GM23338 (cell line): ENCODE measurements around the gene CMPK1. TPM values are rescaled to one million over a fixed set of nuclear protein-coding genes. Genes with fewer than 3 reads are reported as not detected.

Experiments
- ATAC-seq: fragments of 200-7000 bp; cut with Tn5 transposase; 3 replicates; pipeline ENCODE4 v1.9.1; 2020
- DNase-seq: peaks from one replicate; pipeline ENCODE4 v3.0.0-alpha.2; 2015; ENCODE audit warnings: low spot score
- H2AFZ ChIP-seq: fragments of 200-600 bp; sonication (generic); 2 replicates; pipeline ENCODE4 v1.8.0; 2016; ENCODE audit warnings: antibody characterized with exemption, mild to moderate bottlenecking, moderate library complexity
- H3F3A ChIP-seq: fragments of 200-600 bp; sonication (generic); replicated peaks from 2 replicates; pipeline ENCODE4 v1.8.0; 2017; ENCODE audit warnings: antibody characterized with exemption, mixed run types, low read depth
- H3K27ac ChIP-seq: fragments of 200-600 bp; sonication (generic); 2 replicates; pipeline ENCODE4 v1.6.1; 2016; ENCODE audit warnings: low read depth
- H3K27me3 ChIP-seq: fragments of 200-600 bp; sonication (generic); 2 replicates; pipeline ENCODE4 v1.8.0; 2016; ENCODE audit warnings: mild to moderate bottlenecking, mixed run types, moderate library complexity; ENCODE audit not compliant: insufficient read depth
- H3K36me3 ChIP-seq: fragments of 200-600 bp; sonication (generic); 2 replicates; pipeline ENCODE4 v1.8.0; 2016; ENCODE audit warnings: mild to moderate bottlenecking; ENCODE audit not compliant: insufficient read depth
- H3K4me1 ChIP-seq: fragments of 200-600 bp; sonication (generic); 2 replicates; pipeline ENCODE4 v1.8.0; 2016; ENCODE audit warnings: mild to moderate bottlenecking, moderate library complexity; ENCODE audit not compliant: insufficient read depth
- H3K4me2 ChIP-seq: fragments of 200-600 bp; sonication (generic); 2 replicates; pipeline ENCODE4 v1.7.1; 2017; ENCODE audit warnings: mixed run types
- H3K4me3 ChIP-seq: fragments of 200-600 bp; sonication (generic); 2 replicates; pipeline ENCODE4 v1.6.1; 2016; ENCODE audit warnings: mixed run types
- H3K79me2 ChIP-seq: fragments of 200-600 bp; sonication (generic); replicated peaks from 2 replicates; pipeline ENCODE4 v1.8.0; 2017; ENCODE audit warnings: mild to moderate bottlenecking; ENCODE audit not compliant: insufficient read depth
- H3K9me2 ChIP-seq: fragments of 200-600 bp; sonication (generic); 2 replicates; pipeline ENCODE4 v1.8.0; 2017; ENCODE audit not compliant: insufficient read depth
- H4K20me1 ChIP-seq: fragments of 200-600 bp; sonication (generic); replicated peaks from 2 replicates; pipeline ENCODE4 v1.8.0; 2017; ENCODE audit warnings: mild to moderate bottlenecking; ENCODE audit not compliant: insufficient read depth
- H3K27ac Mint-ChIP-seq: 2 replicates; pipeline ENCODE4 v1.8.0; 2020; ENCODE audit warnings: inconsistent platforms, mild to moderate bottlenecking, moderate library complexity, mixed read lengths
- H3K27me3 Mint-ChIP-seq: 3 replicates; pipeline ENCODE4 v1.8.0; 2022; ENCODE audit warnings: low read depth, mild to moderate bottlenecking, moderate library complexity, mixed read lengths, inconsistent platforms; ENCODE audit not compliant: insufficient read depth, poor library complexity
- H3K36me3 Mint-ChIP-seq: 3 replicates; pipeline ENCODE4 v1.8.0; 2021; ENCODE audit warnings: low read depth, mild to moderate bottlenecking, inconsistent platforms, moderate library complexity, mixed read lengths
- H3K4me1 Mint-ChIP-seq: 3 replicates; pipeline ENCODE4 v1.8.0; 2020; ENCODE audit warnings: mild to moderate bottlenecking, inconsistent platforms, mixed read lengths
- H3K4me3 Mint-ChIP-seq: 3 replicates; pipeline ENCODE4 v1.8.0; 2021; ENCODE audit warnings: moderate library complexity, mild to moderate bottlenecking, inconsistent platforms, mixed read lengths
- H3K9me3 Mint-ChIP-seq: 3 replicates; pipeline ENCODE4 v1.8.0; 2020; ENCODE audit warnings: moderate library complexity, mild to moderate bottlenecking, inconsistent platforms, mixed read lengths
- CREB1 ChIP-seq: fragments of 250-450 bp; sonication (Bioruptor Pico); IDR thresholded peaks from 2 replicates; pipeline ENCODE4 v1.5.0; 2020; ENCODE audit warnings: low read depth, mild to moderate bottlenecking, moderate library complexity
- EZH2 ChIP-seq: fragments of 200-600 bp; sonication (generic); IDR thresholded peaks from one replicate; pipeline ENCODE4 v1.8.0; 2017; ENCODE audit warnings: antibody characterized with exemption, mild to moderate bottlenecking, low read depth; ENCODE audit not compliant: unreplicated experiment
- EZH2phosphoT487 ChIP-seq: fragments of 200-600 bp; sonication (generic); IDR thresholded peaks from one replicate; pipeline ENCODE4 v1.8.1; 2018; ENCODE audit warnings: antibody characterized with exemption; ENCODE audit not compliant: unreplicated experiment
- JUNB ChIP-seq: IDR thresholded peaks from one replicate; pipeline ENCODE4 v1.6.1; 2016; ENCODE audit warnings: antibody characterized with exemption; ENCODE audit not compliant: unreplicated experiment
- NANOG ChIP-seq: IDR thresholded peaks from 2 replicates; pipeline ENCODE4 v1.6.1; 2016; ENCODE audit warnings: antibody characterized with exemption, borderline replicate concordance
- POLR2AphosphoS5 ChIP-seq: IDR thresholded peaks from 2 replicates; pipeline ENCODE4 v1.6.1; 2016; ENCODE audit warnings: antibody characterized with exemption, low read depth
- STAT1 ChIP-seq: IDR thresholded peaks from one replicate; pipeline ENCODE4 v1.6.1; 2016; ENCODE audit warnings: antibody characterized with exemption; ENCODE audit not compliant: unreplicated experiment
- ZNF114 ChIP-seq: fragments of 250-450 bp; sonication (Bioruptor Pico); IDR thresholded peaks from 2 replicates; pipeline ENCODE4 v1.5.0; 2020; ENCODE audit warnings: mild to moderate bottlenecking, moderate library complexity
- ZNF331 ChIP-seq: fragments of 250-450 bp; sonication (Bioruptor Pico); IDR thresholded peaks from 2 replicates; pipeline ENCODE4 v1.5.0; 2020; ENCODE audit warnings: low read depth, mild to moderate bottlenecking, moderate library complexity
- ZNF462 ChIP-seq: fragments of 250-450 bp; sonication (Bioruptor Pico); IDR thresholded peaks from 2 replicates; pipeline ENCODE4 v1.5.0; 2020; ENCODE audit warnings: mild to moderate bottlenecking, moderate library complexity
- polyA plus RNA-seq: library from polyadenylated mRNA; unstranded; fragments of >200 nt; fragmentation: Nextera tagmentation; extraction: Ambion mirVana; gene quantifications from 2 replicates; pipeline ENCODE4 v1.2.1, GENCODE V29; 2016
- total RNA-seq: library from RNA; depleted of rRNA; stranded (reverse); fragments of >200 nt; shearing (Covaris generic); gene quantifications from 2 replicates; pipeline ENCODE4 v1.2.3, GENCODE V29; 2014
- TF ChIP-seq, protein P1 (sequence below), 2 experiments: fragments of 200-600 bp in 1 of 2; sonication (generic) in 1 of 2; conservative IDR thresholded peaks; 2 replicates each; pipeline versions ENCODE4 v1.5.1 to v1.6.1; 2016 to 2017; ENCODE audit warnings: antibody characterized with exemption in 2 of 2, low read depth in 2 of 2, mild to moderate bottlenecking in 2 of 2, moderate library complexity in 1 of 2
- TF ChIP-seq, protein P2 (sequence below): IDR thresholded peaks from 2 replicates; pipeline ENCODE4 v1.6.1; 2016; ENCODE audit warnings: antibody characterized with exemption
- TF ChIP-seq, protein P3 (sequence below): IDR thresholded peaks from one replicate; pipeline ENCODE4 v1.6.1; 2018; ENCODE audit warnings: antibody characterized with exemption; ENCODE audit not compliant: unreplicated experiment

CMPK1 gene
- total and polyA plus RNA-seq, 2 experiments from 2014 or later: 22.8 to 28.6 TPM

GRCh38 chr1:47374501-47374900 is 40.9 kb downstream of the CMPK1 start:
- Histone ChIP-seq H3K79me2 (no peaks in the 10 kb centered on the region), H2AFZ (no peak overlapping the region), H3F3A (no peaks in the 10 kb centered on the region), H4K20me1 (no peaks in the 10 kb centered on the region), H3K9me2 (no peaks in the 10 kb centered on the region), H3K27ac (no peak overlapping the region), H3K4me2 (no peak overlapping the region), H3K27me3 (no peaks in the 10 kb centered on the region), H3K4me1 (peaks cover 9% of the 10 kb centered on the region), H3K4me3 (no peak overlapping the region), H3K36me3 (peaks cover 10% of the 10 kb centered on the region)
- ATAC-seq: no peak
- H3K4me3 Mint-ChIP-seq: no peak overlapping the region
- H3K36me3 Mint-ChIP-seq: peaks cover 13% of the 10 kb centered on the region; the same call in 2 of the 3 replicates
- no peak for DNase-seq
- H3K27me3 Mint-ChIP-seq: no peaks in the 10 kb centered on the region
- TF ChIP-seq EZH2 (no peak), NANOG (no peak), ZNF114 (CRISPR knock-in tag) (no peak), JUNB (no peak), EZH2phosphoT487 (no peak), ZNF331 (CRISPR knock-in tag) (no peak), CREB1 (CRISPR knock-in tag) (no peak), ZNF462 (CRISPR knock-in tag) (no peak), STAT1 (no peak), POLR2AphosphoS5 (no peak)
- TF ChIP-seq, protein P1, sequence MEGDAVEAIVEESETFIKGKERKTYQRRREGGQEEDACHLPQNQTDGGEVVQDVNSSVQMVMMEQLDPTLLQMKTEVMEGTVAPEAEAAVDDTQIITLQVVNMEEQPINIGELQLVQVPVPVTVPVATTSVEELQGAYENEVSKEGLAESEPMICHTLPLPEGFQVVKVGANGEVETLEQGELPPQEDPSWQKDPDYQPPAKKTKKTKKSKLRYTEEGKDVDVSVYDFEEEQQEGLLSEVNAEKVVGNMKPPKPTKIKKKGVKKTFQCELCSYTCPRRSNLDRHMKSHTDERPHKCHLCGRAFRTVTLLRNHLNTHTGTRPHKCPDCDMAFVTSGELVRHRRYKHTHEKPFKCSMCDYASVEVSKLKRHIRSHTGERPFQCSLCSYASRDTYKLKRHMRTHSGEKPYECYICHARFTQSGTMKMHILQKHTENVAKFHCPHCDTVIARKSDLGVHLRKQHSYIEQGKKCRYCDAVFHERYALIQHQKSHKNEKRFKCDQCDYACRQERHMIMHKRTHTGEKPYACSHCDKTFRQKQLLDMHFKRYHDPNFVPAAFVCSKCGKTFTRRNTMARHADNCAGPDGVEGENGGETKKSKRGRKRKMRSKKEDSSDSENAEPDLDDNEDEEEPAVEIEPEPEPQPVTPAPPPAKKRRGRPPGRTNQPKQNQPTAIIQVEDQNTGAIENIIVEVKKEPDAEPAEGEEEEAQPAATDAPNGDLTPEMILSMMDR (conservative IDR thresholded peaks at IDR 0.05; ENCODE audit: low read depth in 2 of 2): no peak
- TF ChIP-seq, protein P2, sequence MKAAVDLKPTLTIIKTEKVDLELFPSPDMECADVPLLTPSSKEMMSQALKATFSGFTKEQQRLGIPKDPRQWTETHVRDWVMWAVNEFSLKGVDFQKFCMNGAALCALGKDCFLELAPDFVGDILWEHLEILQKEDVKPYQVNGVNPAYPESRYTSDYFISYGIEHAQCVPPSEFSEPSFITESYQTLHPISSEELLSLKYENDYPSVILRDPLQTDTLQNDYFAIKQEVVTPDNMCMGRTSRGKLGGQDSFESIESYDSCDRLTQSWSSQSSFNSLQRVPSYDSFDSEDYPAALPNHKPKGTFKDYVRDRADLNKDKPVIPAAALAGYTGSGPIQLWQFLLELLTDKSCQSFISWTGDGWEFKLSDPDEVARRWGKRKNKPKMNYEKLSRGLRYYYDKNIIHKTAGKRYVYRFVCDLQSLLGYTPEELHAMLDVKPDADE: no peak
- TF ChIP-seq, protein P3, sequence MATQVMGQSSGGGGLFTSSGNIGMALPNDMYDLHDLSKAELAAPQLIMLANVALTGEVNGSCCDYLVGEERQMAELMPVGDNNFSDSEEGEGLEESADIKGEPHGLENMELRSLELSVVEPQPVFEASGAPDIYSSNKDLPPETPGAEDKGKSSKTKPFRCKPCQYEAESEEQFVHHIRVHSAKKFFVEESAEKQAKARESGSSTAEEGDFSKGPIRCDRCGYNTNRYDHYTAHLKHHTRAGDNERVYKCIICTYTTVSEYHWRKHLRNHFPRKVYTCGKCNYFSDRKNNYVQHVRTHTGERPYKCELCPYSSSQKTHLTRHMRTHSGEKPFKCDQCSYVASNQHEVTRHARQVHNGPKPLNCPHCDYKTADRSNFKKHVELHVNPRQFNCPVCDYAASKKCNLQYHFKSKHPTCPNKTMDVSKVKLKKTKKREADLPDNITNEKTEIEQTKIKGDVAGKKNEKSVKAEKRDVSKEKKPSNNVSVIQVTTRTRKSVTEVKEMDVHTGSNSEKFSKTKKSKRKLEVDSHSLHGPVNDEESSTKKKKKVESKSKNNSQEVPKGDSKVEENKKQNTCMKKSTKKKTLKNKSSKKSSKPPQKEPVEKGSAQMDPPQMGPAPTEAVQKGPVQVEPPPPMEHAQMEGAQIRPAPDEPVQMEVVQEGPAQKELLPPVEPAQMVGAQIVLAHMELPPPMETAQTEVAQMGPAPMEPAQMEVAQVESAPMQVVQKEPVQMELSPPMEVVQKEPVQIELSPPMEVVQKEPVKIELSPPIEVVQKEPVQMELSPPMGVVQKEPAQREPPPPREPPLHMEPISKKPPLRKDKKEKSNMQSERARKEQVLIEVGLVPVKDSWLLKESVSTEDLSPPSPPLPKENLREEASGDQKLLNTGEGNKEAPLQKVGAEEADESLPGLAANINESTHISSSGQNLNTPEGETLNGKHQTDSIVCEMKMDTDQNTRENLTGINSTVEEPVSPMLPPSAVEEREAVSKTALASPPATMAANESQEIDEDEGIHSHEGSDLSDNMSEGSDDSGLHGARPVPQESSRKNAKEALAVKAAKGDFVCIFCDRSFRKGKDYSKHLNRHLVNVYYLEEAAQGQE: no peak
- H3K4me1 Mint-ChIP-seq: peaks cover 10% of the 10 kb centered on the region
- no peak overlapping the region for H3K27ac Mint-ChIP-seq
- H3K9me3 Mint-ChIP-seq: no peaks in the 10 kb centered on the region
